ENCODE data around the gene PPP2R5C.
A peak's percentile ranks its signal among the peaks of the same experiment; 100 is the strongest.

PPP2R5C gene

DNA sequence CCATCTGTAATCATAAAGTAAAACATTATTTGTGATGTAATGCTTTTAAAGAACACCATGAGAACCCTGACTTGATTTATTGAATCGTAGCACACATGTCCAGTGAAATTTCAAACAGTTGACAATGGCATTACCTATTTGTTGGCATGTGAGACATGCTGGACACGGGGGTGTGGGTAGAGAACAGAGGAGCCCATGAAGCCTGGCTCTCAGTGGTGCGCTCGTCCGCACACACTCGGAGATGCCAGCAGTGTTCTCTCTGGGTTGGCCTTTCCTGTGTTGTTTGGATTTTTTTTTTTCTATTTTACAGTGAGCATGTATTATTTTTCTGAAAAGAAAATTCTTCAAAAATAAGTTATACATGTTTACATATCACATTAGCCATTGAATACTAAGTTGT is 78.2 kb downstream of the PPP2R5C start:
- Mint-ChIP-seq H3K27ac (peak overlapping the region; percentile 89), H3K27me3 (no peaks in the 10 kb centered on the region), H3K9me3 (no peaks in the 10 kb centered on the region), H3K4me3 (peak overlapping the region; percentile 49), H3K36me3 (ENCODE audit: low read depth) (peaks cover 26% of the 10 kb centered on the region), H3K4me1 (ENCODE audit: low read depth) (peaks cover 95% of the 10 kb centered on the region)

DNA sequence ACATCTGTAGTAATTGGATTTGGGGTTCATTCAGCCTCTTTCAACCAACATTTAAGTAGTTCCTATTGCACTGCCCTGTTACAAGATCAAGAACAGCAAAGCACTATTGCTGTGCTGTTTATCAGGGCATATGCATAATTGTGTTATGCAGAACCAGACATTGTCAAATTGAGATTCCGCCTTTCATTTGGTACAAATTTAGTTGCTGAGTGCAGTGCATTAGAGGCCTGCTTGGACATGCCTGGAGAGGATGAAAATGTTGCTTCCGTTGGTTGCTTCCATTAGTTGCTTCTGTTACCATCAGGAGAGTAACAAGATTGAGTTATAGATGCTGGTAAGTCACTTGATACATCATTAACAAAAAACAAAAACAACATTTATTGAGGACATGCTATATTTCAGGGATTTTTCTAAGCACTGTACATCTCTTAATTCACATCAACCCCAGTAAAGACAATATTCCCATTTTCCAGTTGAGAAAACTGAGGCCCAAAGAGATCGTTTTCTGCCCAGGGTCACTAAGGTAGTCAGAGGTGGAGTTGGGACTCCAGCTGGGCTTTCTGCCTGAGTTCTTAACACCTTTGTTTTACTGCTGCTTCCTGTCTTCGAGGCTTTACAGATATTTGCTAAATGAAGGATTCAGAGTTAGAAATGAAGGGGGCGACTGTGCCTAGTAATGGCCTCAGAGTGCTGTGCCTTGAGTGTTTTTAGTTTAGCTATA is 79.3 kb downstream of the PPP2R5C start:
- Mint-ChIP-seq H3K36me3 (ENCODE audit: low read depth) (peaks cover 35% of the 10 kb centered on the region), H3K27ac (peak overlapping the region; percentile 76), H3K4me1 (ENCODE audit: low read depth) (peaks cover 95% of the 10 kb centered on the region), H3K27me3 (no peaks in the 10 kb centered on the region), H3K9me3 (no peaks in the 10 kb centered on the region), H3K4me3 (no peak overlapping the region)

- H3K36me3 Mint-ChIP-seq (ENCODE audit: low read depth), result peaks cover 31% of the 10 kb centered on the region
- peaks cover 90% of the 10 kb centered on the region for H3K4me1 Mint-ChIP-seq (ENCODE audit: low read depth)
- no peaks in the 10 kb centered on the region for H3K9me3 Mint-ChIP-seq
- H3K27ac Mint-ChIP-seq, result peak overlapping the region; percentile 80
- H3K27me3 Mint-ChIP-seq, result no peaks in the 10 kb centered on the region
- H3K4me3 Mint-ChIP-seq, result no peak overlapping the region
Observed at GRCh38 chr14:101843038-101843437, 81.5 kb downstream of the PPP2R5C start.

DNA sequence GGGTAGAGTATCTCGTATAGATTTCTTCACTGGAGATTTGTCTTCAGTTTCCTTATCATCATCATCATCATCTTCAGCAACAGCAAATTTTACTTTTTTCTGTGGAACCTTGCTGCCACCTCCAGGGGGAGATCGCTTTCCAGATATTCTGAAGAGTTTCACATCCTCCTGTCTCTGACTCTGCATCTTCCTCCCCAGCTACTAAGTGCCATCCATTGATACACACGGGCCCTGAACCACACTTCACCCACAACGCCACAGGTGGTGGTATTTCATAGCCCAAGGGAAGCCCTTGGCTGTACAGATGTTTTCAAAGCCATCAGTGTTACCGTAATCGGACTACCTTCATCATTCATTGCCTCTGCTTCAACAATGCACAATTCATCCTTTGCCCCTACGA is 82.2 kb downstream of the PPP2R5C start:
- peak overlapping the region; percentile 78 for H3K27ac Mint-ChIP-seq
- H3K4me1 Mint-ChIP-seq (ENCODE audit: low read depth), result peaks cover 89% of the 10 kb centered on the region
- no peak overlapping the region for H3K4me3 Mint-ChIP-seq
- no peaks in the 10 kb centered on the region for H3K27me3 Mint-ChIP-seq
- H3K9me3 Mint-ChIP-seq, result no peaks in the 10 kb centered on the region
- H3K36me3 Mint-ChIP-seq (ENCODE audit: low read depth), result peaks cover 29% of the 10 kb centered on the region

DNA sequence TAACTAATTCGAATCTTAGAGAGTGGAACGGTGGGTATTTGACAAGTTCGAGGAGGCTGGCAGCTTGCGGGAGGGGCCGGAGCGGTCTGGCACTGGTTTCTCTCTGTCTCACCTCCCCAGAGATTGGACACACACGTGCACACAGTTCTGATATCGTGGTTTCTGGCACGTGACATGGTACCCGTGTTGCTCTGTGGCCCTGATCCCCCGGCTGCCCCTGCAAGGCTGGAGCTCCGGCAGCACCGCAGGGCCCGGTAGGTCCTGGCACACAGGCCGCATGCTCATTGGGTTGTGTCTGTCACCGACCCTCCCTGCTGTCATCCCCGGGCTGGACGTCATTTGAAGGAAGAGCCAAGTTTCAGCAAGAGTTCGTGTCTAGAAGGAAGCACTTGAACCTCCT is 82.7 kb downstream of the PPP2R5C start:
- H3K27me3 Mint-ChIP-seq, result no peaks in the 10 kb centered on the region
- peaks cover 91% of the 10 kb centered on the region for H3K4me1 Mint-ChIP-seq (ENCODE audit: low read depth)
- H3K9me3 Mint-ChIP-seq, result no peaks in the 10 kb centered on the region
- peaks cover 33% of the 10 kb centered on the region for H3K36me3 Mint-ChIP-seq (ENCODE audit: low read depth)
- peak overlapping the region; percentile 78 for H3K27ac Mint-ChIP-seq
- no peak overlapping the region for H3K4me3 Mint-ChIP-seq

- peaks cover 29% of the 10 kb centered on the region for H3K36me3 Mint-ChIP-seq (ENCODE audit: low read depth)
- H3K27me3 Mint-ChIP-seq, result no peaks in the 10 kb centered on the region
- peak overlapping the region; percentile 78 for H3K27ac Mint-ChIP-seq
- H3K9me3 Mint-ChIP-seq, result no peaks in the 10 kb centered on the region
- peaks cover 91% of the 10 kb centered on the region for H3K4me1 Mint-ChIP-seq (ENCODE audit: low read depth)
- no peak overlapping the region for H3K4me3 Mint-ChIP-seq
Observed at GRCh38 chr14:101844751-101845150, 83.2 kb downstream of the PPP2R5C start.

DNA sequence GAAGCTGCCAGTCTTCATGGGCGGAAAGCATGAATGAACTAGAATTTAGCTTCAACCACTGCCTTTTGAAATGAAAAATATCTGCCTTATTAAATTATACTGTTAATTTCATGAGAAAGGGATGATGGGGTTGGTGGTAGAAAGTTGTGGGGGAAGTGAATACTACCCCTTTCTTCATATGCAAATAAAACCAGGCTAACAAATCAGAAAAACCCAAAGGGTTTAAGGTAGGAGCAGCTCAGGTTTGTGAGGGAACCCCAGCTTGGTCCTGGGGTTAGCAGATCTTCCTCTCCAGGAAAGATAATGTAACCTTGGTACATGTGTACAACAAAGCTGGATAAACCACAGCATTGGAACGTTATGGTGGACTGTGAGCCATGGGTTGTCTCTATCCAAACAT is 84.0 kb downstream of the PPP2R5C start:
- Mint-ChIP-seq H3K9me3 (no peaks in the 10 kb centered on the region), H3K36me3 (ENCODE audit: low read depth) (peaks cover 27% of the 10 kb centered on the region), H3K27ac (peak overlapping the region; percentile 64), H3K27me3 (no peaks in the 10 kb centered on the region), H3K4me3 (no peak overlapping the region), H3K4me1 (ENCODE audit: low read depth) (peaks cover 91% of the 10 kb centered on the region)

DNA sequence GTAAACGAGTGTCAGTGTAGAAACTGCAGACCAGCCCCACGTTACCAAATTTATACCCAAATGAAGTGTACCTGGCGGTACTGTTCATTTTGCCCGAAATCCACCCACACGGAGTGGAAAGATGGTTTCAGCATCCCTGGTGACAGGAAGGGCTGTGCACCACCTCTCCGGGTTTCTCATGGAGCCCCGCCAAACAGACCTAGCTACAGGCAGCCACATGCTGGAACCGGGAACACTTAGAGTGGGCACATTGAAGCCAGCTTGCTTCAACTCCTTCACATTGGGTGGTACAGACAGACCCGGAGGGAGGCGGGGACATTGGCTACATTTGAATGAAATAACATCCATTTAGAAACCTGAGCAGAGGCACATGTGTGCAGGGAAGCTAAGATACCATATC is 84.4 kb downstream of the PPP2R5C start:
- Mint-ChIP-seq H3K36me3 (ENCODE audit: low read depth) (peaks cover 23% of the 10 kb centered on the region), H3K4me3 (no peak overlapping the region), H3K4me1 (ENCODE audit: low read depth) (peaks cover 91% of the 10 kb centered on the region), H3K27ac (peak overlapping the region; percentile 64), H3K9me3 (no peaks in the 10 kb centered on the region), H3K27me3 (no peaks in the 10 kb centered on the region)

DNA sequence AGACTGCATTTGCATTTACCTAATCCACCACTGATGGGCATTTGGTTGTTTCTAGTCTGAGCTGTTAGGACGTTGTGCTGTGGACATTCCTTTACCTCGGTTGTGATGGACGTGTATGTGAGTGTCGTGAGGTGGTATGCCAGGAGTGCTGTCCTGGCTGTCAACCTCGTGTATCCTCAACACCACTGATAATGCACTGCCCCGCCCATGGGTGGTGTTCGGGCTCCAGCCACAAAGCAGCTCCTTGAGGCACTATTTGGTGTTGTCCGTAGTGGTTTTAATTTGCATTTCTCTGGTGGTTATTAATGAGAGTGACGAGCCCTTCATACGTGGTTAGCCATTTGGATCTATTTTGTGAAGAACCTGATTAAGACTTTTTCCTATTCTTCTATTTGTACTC is 87.6 kb downstream of the PPP2R5C start:
- Mint-ChIP-seq H3K27ac (peak overlapping the region; percentile 47), H3K27me3 (no peaks in the 10 kb centered on the region), H3K4me3 (no peak overlapping the region), H3K4me1 (ENCODE audit: low read depth) (peaks cover 91% of the 10 kb centered on the region), H3K9me3 (no peaks in the 10 kb centered on the region), H3K36me3 (ENCODE audit: low read depth) (peaks cover 19% of the 10 kb centered on the region)

- Mint-ChIP-seq H3K36me3 (ENCODE audit: low read depth) (peaks cover 17% of the 10 kb centered on the region), H3K9me3 (no peaks in the 10 kb centered on the region), H3K27me3 (no peaks in the 10 kb centered on the region), H3K27ac (peak overlapping the region; percentile 68), H3K4me3 (peak overlapping the region; percentile 17), H3K4me1 (ENCODE audit: low read depth) (peaks cover 90% of the 10 kb centered on the region)
Observed at GRCh38 chr14:101849640-101850039, 88.1 kb downstream of the PPP2R5C start.

GRCh38 chr14:101851183-101851582 is 89.7 kb downstream of the PPP2R5C start:
- Mint-ChIP-seq H3K9me3 (no peaks in the 10 kb centered on the region), H3K36me3 (ENCODE audit: low read depth) (peaks cover 9% of the 10 kb centered on the region), H3K4me1 (ENCODE audit: low read depth) (peaks cover 87% of the 10 kb centered on the region), H3K4me3 (no peak overlapping the region), H3K27me3 (no peaks in the 10 kb centered on the region), H3K27ac (no peak overlapping the region)

GRCh38 chr14:101851736-101852405 is 90.4 kb downstream of the PPP2R5C start:
- Mint-ChIP-seq H3K4me3 (no peak overlapping the region), H3K36me3 (ENCODE audit: low read depth) (peaks cover 14% of the 10 kb centered on the region), H3K27ac (peak overlapping the region; percentile 69), H3K9me3 (no peaks in the 10 kb centered on the region), H3K27me3 (no peaks in the 10 kb centered on the region), H3K4me1 (ENCODE audit: low read depth) (peaks cover 87% of the 10 kb centered on the region)

- H3K9me3 Mint-ChIP-seq, result no peaks in the 10 kb centered on the region
- no peak overlapping the region for H3K4me3 Mint-ChIP-seq
- H3K36me3 Mint-ChIP-seq (ENCODE audit: low read depth), result peaks cover 23% of the 10 kb centered on the region
- H3K27ac Mint-ChIP-seq, result peak overlapping the region; percentile 13
- peaks cover 83% of the 10 kb centered on the region for H3K4me1 Mint-ChIP-seq (ENCODE audit: low read depth)
- no peaks in the 10 kb centered on the region for H3K27me3 Mint-ChIP-seq
Observed at GRCh38 chr14:101852785-101853184, 91.3 kb downstream of the PPP2R5C start.

DNA sequence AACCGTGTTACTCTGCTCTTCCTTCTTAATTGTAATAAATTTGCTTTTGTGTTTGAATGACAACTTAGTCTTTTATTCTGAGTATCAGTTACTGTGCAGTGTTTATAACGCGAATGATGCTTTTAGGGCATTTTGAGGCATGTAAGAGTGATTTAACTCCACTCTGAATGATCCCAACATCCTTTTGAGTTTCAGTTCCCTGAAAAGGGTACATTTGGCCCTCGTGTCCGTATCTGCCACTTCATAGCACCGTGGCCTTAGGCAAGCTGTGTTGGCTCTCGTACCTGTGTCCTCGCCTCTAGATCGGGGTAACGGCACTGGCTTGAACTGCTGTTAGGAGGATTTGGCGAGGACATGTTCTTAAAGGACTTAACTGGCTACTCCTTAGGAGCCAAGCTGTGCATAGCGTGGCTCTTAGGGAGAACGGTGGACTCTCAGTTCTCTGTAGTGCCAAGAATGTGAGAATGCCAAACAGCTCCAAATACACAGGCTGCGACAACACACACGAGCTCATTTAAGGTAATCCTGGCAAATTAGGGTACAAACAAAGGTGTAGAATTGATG is 92.0 kb downstream of the PPP2R5C start:
- H3K4me1 Mint-ChIP-seq (ENCODE audit: low read depth), result peaks cover 80% of the 10 kb centered on the region
- H3K27ac Mint-ChIP-seq, result peak overlapping the region; percentile 9
- H3K27me3 Mint-ChIP-seq, result no peaks in the 10 kb centered on the region
- H3K36me3 Mint-ChIP-seq (ENCODE audit: low read depth), result peaks cover 29% of the 10 kb centered on the region
- H3K9me3 Mint-ChIP-seq, result no peaks in the 10 kb centered on the region
- H3K4me3 Mint-ChIP-seq, result no peak overlapping the region

DNA sequence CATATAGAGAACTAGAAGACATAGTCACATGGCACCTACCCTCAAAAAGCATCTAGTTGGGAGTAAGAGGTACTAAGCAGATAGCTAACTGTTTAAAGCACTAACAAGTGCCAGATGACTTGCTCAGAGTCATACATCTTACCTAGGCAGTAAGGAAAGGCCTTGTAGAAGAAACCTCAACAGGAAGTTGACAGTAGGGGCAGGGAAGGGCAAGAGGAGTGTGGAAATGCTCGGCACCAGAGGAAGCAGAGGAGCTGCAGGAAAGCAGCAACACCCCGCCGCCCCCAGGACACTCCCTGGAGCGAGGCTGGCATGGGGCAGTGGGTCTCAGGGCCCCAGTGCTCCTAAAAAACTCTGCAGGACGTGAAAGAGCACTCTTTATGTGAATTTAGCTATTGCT is 92.9 kb downstream of the PPP2R5C start:
- peaks cover 31% of the 10 kb centered on the region for H3K36me3 Mint-ChIP-seq (ENCODE audit: low read depth)
- peaks cover 80% of the 10 kb centered on the region for H3K4me1 Mint-ChIP-seq (ENCODE audit: low read depth)
- no peaks in the 10 kb centered on the region for H3K27me3 Mint-ChIP-seq
- H3K27ac Mint-ChIP-seq, result peak overlapping the region; percentile 81
- no peak overlapping the region for H3K4me3 Mint-ChIP-seq
- no peaks in the 10 kb centered on the region for H3K9me3 Mint-ChIP-seq
